Measurements from ENCODE around the gene CPS1. TPM values are rescaled to one million over a fixed set of nuclear protein-coding genes. Genes with fewer than 3 reads are reported as not detected.

CPS1 gene
- total RNA-seq, 1 donor from 2014 or later, result 27.4 TPM

DNA sequence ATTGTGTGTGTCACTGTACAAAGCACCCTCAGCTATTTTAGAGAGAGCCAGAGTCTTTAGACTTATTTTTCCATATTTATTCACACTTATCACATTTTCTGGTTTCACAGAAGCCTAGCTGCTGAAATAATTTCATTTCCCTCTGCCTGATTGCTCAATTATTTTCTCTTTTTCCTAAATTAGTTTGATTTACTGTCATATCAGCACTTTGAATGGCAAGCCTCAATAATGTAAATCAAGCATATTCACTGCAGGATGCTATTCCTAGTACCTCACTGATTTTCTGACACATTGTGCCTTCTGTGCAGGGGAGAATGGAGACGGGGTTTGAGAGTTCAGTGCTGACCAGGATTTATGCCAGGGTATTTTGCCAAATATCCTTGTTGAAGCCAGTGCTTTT, 48.3 kb downstream of the CPS1 start:
- no peak for DNase-seq (ENCODE audit: low spot score)

DNA sequence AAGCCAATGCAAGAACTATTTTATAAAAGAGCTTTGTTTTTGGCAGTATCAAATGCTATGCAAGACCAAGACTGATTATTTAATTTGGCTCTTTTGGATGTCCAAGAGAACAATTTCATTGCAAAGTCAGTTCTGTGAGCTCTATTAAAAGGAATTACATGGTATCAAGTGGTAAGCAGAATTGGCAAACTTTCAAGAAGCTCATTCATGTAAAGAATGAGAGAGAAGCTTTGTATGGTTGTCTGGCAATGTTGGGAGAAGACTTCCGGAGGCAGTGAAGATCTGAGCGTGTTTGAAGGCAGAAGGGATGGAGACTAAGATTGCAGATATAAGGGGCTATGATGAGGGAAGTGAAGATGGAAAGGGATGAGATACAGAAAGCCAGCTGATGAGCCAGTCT, 49.6 kb downstream of the CPS1 start:
- no peak for DNase-seq (ENCODE audit: low spot score)

DNA sequence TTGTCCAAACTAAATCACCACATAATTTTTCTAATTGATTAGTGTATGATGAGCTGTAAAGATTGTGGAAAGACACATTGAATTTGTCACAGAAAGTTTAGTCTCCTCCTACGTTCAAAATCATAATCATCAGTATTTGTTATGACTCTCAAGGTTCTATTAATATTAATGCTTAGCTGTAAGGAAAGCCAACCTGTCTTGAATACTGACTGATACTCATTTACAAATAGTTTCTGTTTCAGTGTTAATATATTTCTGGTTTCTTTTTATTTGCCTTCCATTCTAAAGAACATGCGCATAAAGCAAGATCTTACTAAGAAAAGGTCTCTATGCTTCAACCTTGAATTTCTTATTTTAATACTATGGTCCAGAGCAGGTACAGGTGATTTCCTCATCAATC, 55.1 kb downstream of the CPS1 start:
- DNase-seq (ENCODE audit: low spot score), result no peak

DNA sequence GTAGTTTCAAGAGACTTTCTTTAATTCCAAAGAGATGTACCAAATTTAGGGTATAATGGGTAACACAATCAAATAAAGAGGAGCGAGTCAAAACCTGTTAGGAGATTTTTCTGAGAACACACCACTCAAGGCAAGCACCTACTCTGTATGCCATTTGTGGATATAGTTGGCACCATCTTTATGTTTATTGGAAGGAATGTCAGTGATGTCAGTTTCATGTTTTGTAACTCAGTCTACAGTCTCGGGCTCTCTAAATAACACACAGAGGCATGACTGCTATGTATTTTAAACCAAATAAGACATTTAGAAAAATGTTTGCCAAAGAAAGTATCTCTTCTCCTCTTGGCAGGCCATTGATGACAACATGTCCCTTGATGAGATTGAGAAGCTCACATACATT, 59.7 kb downstream of the CPS1 start:
- DNase-seq (ENCODE audit: low spot score), result no peak

DNA sequence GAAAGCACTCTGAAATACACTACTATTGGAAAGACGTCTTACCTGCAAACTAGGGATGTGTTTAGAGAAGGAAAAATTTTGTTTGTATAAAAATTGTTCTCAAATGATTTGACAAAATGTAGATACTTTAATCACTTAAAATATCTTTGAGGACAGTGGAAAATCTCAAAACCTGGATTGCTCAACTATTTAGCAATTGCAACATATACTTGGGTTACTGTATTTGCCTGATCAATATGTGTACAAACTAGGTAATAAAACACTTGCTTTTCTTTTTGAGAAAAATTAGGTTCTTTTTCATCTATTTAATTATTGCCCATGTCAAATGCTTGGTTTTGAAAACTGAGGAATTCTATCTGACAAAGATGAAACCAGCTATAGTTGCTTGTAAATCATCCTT, 60.9 kb downstream of the CPS1 start:
- no peak for DNase-seq (ENCODE audit: low spot score)

DNA sequence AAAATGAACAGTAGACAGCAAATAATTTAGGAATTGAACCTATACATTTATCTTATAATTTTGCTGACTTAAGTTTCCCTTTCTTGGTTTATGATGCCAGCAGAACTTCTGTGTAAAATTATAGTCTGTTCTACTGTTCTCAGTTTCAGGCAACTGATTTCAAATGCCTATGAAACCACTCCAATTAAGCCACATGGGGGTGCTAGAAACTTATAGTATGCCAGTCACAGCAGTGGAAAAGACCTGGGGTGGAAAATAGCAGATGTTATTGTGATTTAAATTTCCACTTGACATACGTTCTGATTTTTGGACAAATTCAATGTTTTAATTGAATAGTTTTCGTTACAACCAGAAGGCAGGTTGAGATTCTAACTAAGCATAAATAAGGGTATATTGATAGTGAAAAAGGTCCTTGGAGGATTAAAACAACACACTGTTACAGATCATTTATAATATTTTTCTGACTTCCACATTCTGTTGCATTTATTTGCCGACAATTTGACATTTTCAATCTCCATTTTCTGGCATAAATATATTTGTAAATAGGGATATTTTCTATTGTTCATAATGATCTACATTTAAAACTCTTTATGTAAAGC, 61.4 kb downstream of the CPS1 start:
- peak; percentile 33 for DNase-seq (ENCODE audit: low spot score)

DNA sequence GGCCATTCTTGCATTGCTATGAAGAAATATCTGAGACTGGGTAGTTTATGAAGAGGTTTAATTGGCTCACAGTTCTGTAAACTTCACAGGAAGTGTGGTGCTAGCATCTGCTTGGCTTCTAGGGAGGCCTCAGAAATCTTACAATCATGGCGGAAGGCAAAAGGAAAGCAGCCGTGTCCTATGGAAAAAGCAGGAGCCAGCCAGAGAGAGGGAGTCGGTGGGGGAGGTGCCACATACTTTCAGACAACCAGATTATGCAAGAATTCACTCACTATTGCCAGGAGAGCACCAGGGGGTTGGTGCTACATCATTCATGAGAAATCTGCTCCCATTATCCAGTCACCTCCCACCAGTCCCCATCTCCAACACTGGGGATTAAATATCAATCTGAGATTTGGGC, 64.1 kb downstream of the CPS1 start:
- DNase-seq (ENCODE audit: low spot score), result no peak

DNA sequence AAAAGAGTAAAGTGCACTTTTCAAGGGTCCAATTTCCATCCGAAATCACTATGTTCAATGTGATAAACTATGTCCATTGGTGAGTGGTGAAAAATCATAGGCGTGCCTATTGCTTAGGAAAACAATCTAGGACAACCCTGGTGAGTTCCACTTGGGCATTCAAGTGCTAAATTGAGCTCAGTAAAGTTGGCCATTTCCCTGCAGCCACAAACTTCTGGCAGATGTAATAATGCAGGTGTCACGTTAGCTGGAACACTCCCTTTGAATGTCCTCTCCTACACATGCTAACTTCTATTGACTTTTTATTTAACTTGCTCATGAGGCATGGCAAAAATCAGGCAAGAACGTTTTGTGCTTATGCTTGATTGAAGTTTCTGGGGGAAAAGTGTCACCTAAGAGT, 67.1 kb downstream of the CPS1 start:
- no peak for DNase-seq (ENCODE audit: low spot score)

DNA sequence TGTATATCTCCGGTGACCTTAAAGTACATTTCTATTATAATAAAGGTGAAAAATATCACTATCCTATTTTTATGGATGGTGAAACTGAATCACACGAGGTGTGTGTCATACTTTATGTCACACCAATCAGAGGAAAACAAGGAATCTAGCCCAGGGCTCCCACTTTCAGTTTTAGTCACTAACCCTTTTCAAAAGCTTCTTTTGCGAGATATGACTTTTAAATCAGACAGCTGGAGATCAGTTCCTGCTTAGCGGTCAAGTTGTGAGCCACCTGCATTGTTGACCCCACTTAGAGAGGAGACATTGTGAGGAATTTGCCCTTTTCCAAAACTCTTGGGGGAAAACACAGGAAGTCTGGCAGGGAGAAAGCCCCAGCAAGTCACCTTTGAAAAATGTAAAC, 70.5 kb downstream of the CPS1 start:
- DNase-seq (ENCODE audit: low spot score), result no peak

DNA sequence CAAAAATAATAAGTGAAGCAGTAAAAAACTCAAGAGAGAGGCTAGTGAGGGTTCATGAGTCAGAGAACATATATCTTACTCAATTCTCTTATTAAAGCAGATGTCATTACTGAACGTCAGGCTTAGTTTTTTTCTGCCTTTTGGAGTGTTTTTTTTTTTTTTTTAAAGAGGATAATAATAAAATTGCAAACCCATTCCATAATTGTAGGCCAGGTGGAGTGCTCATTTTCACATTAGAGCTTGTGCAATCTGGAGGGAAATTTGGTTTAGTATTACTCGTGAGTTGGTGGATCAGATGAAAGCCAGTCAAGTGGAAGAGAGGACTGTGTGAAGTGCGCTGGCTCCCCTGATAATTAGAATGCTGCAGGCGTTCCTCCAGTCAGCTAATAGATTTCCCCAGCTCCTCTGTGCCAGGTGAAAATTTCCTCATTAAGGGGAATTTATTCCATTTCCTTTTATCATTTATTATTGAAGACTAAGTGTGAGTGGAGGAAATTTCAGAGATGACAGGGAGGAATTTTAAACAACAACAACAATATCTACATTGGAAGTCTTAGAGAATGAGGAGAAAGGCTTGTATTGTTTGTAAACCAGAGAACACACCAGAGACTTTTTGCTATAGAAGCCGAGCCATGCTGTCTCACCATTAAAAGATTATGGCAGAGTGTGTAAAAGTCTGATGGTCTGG, 74.6 kb downstream of the CPS1 start:
- no peak for DNase-seq (ENCODE audit: low spot score)

DNA sequence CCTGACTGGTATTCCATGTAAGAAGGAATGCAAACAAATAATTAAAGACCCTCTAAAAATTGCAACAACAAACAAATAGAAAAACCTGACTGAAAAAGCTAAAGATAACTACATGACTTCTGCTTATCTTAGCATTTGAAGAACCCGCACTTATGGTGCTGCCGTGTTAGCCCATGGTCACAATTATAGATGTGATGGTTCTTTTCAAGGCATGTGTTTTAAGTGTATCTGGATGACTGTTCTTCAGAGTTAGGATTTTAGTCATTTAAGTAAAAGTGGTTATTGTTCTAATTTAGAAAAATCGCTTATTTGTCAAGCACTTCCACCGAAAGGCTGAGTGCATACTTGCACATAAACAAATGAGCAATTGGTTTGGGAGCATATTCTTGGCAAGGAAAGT, 77.3 kb downstream of the CPS1 start:
- no peak for DNase-seq (ENCODE audit: low spot score)

DNA sequence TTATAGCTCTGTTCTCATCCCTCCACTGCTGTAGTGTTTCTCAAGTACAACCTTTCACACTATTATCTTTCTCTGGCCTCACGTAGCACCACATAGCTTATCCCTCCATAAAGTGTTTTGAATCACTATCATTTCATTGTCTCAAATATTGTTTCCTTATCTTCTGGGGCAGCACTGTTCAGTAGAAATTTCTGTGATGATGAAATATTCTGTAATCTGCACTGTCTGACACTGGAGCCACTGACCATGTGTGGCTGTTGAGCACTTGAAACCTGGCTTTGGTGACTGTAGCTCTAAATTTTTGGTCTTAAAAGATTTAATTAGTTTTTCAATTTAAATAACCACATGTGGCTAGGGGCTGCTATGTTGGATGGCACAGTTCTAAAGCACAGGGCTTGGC, 78.9 kb downstream of the CPS1 start:
- DNase-seq (ENCODE audit: low spot score), result no peak

DNA sequence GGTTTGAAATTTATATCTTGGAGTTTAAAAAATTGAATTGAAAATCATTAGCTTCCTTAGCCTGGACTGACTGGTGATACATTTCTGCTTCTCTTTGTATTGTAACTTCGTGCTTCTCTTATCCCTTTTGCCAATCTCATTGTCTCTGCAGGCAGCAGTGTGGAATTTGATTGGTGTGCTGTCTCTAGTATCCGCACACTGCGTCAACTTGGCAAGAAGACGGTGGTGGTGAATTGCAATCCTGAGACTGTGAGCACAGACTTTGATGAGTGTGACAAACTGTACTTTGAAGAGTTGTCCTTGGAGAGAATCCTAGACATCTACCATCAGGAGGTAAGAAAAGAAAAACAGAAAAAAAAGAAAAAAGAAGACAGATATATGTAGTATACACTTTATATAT, 85.9 kb downstream of the CPS1 start:
- no peak for DNase-seq (ENCODE audit: low spot score)

DNA sequence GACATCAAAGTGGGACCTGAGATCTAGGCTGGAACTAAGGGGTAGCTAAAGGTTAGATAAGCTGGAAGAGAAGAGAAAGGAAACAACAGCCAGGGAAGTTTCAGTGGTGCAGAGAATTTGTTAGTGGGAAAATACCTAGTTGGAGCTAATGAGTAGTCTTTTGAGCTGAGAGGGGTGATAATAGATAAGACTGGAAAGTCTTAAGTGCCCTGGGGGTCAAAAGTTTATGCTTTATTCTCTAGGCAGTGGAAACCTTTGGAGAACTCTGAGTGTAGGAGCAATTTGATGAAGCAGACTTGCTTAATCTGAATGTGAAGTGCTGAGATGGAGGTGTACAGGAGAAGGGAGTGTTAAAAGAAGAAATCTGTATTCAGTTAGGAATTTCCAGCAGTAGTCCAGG, 90.8 kb downstream of the CPS1 start:
- no peak for DNase-seq (ENCODE audit: low spot score)

DNA sequence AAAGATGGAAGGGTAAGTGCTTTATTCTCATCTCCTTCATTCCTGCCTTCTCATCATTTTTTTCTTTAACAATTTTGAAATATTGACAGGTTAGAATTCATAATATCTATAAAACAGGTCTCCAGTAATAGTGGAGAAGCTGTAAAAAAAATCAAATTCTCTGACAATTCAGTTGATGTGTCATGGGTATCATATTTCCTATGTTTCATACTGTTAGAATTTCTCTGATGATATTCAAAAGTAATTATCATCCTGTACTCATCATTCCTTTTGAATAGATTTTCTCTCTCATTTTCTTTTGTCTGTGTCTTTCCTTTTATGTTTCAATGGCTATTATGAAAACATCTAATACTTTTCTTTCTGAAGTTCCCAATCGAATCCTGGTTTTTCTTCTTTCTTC, 97.7 kb downstream of the CPS1 start:
- no peak for DNase-seq (ENCODE audit: low spot score)

DNA sequence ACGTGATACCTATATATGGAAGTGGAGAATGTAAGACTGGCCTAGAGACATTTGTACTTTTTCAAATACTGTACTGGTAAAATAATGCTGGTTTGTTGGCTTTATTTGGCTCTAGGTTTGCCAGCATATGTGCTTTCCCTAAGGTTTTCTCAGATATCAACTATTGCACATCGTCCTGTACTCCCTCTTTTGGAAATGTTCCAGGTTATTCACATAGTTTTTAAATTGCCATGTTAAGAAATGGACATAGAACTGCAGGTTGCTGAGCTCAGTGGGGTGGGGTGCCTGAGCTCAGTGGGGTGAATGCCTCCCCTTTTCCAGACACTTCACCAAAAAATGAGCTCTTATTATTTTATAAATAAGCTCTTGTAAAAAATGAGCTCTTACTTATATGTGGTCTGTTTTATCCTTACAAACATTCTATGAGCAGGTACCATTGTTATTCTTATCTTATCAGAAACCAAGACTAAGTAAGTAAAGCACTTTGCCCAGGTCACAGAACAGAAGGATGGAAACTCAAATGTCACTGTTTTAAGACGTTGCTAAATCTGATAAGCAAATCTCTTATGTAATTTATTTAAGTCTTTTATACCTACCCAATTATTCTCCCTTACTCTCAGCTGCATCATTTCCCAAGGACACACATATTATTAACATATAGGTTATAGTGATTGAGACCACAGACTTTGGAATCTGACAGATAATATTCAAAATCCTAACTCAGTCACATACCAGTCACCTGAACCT, 99.0 kb downstream of the CPS1 start:
- DNase-seq (ENCODE audit: low spot score), result no peak

DNA sequence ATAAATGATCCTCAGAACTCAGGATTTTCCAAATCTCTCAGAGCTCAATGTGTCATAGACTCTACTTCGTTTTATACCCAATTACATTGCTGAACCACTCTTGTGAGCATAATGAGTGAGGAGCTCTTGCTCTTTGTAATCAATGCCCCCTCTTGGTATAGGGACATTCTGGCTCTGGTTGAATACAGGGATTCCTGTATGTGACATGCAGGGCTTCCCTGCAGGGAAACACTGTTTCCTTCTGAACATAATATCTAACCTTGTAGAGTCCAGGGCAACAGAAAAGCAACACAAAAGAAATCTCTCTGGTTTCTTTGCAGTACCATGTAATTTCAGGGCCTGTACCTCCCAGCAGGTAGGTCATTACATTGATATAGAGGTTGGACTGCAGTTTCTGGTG, 101.5 kb downstream of the CPS1 start:
- DNase-seq (ENCODE audit: low spot score), result no peak

DNA sequence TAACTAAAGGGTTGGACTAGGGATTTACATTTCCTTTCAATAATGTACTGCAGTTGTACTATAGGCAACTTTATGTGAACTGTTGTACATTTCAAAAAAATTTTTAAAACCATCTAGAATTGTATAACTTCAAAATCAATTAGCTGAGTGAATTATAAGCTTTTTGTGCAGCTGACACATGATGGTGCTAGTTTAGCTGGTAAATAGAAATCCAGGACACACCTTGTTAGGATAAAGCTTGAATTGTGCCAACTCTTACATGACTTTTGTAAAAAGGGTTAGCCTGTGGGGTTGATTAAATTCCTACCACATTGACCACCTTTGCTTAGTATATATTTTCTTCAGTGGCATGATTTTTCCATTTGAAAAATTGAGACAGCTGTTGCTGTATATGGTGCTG, 104.4 kb downstream of the CPS1 start:
- DNase-seq (ENCODE audit: low spot score), result no peak

DNA sequence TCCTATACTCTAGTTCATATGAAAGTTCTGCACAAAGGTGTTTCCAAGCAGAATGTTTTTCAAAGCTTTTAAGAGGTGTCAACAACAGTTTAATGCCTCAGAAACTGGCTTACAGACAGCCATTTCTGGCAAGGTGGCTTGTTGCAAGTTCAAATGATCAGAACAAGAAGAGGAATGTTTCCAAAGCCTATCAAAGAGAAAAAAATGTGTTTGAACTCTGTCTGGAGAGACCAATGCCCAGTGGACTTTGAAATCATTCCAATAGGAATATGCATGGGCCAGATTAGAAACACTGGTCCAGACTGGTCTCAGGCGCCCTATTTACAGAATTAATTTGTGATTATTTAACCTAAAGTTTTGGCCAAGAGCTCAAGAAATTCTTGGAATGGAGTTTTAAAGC, 106.2 kb downstream of the CPS1 start:
- DNase-seq (ENCODE audit: low spot score), result no peak

DNA sequence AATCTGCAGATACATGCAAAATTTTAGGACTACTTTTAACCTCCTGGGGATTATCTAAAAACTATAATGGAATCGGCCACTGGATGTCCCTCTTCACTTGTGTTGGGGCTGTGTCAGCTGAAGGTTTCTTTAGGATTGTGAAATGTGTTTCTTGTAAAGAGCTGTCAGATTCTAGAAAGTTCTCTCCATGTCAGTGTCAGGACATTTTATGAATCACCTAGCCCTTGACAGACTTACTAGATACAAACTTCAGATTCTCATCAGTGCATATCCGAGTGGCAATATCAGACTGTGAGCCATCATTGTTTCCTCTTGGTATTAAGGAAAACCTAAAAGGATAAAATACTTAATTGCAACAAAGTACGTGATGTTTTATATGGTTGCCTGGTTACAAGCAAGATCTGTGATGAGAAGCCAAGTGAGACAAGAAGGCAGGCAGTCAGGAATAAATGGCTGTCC, 107.3 kb downstream of the CPS1 start:
- peak; percentile 43 for DNase-seq (ENCODE audit: low spot score)

DNA sequence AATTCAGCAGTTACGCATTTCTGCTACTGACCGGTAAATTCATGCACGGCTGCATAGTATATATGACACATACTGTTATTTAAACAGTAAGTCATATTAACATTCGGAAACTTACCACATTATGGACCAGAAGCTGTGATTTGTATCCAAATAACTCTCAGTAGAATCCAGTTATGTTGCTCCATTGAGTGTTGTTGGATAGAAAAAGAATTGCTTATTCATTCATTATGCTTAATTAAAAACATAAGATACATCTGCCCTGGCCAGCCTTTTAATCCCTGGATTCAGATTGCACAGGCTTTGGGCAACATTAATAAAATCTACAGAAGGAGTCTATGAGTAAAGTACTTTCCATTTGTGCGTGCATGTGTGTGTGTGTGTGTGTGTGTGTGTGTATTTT, 111.3 kb downstream of the CPS1 start:
- no peak for DNase-seq (ENCODE audit: low spot score)

DNA sequence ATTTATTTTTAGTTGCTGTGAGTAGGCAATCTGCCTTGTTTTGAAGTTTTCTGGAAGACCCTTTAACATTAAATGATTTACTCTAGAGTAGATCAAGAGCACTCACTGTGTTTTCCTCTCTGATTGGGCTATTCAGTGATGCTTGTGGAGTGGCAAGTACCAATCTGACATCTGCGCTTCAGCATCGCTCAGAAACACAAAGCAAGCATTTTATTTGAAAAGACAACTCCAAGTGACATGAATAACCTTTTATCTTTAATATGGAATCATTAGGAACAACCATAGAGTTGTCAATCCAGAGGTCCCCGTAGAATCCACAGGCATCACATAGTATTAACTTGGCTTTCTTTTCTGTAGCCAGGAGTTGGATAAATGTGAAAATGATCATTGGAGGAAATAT, 114.7 kb downstream of the CPS1 start:
- no peak for DNase-seq (ENCODE audit: low spot score)

DNA sequence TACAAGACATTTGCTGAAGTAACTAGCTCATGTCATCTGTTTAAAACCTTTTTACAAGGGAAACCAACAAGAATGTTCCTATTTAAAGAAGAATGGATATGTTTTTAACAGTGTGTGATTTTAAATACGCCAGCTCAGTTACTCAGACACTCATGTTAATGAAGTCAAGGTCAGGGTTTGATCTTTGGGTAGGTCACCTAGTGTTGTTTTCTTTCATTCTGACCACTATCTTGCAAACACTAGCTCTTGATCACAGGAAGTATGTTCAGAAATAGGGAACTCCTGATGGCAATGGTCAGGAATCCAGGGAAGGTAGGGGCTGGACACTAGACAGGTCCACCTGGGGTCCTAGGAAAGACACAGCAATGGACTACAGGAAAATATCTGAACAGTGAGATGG, 116.7 kb downstream of the CPS1 start:
- DNase-seq (ENCODE audit: low spot score), result no peak

Measured in umbilical cord (tissue), 2 donors.